Brain microvascular endothelial cell (primary cell): Measurements from ENCODE around the gene RMDN3.

Experiments used
- DNase-seq: peaks from one replicate; pipeline ENCODE4 v3.0.0-alpha.2; 2020
- H3K27ac ChIP-seq: fragments of 250-450 bp; sonication (Bioruptor Pico); 2 replicates; pipeline ENCODE4 v1.5.1; 2020; ENCODE audit warnings: mild to moderate bottlenecking, moderate library complexity
- H3K27me3 ChIP-seq: fragments of 250-450 bp; sonication (Bioruptor Pico); replicated peaks from 2 replicates; pipeline ENCODE4 v1.5.1; 2020; ENCODE audit warnings: mild to moderate bottlenecking
- H3K36me3 ChIP-seq: fragments of 250-450 bp; sonication (Bioruptor Pico); replicated peaks from 2 replicates; pipeline ENCODE4 v1.5.1; 2020; ENCODE audit warnings: mild to moderate bottlenecking
- H3K4me3 ChIP-seq: 2 replicates; pipeline ENCODE4 v1.5.1; 2011; ENCODE audit warnings: low read depth, mild to moderate bottlenecking, control low read depth, low read length, moderate library complexity
- in situ Hi-C: cut with HindIII; loops from 2 replicates; pipeline ENCODE4 v1.10.0; 2017; ENCODE audit warnings: low sequenced_read_pairs, low pct_ligation_motif_present
- TF ChIP-seq, protein P1 (sequence below): IDR thresholded peaks from 2 replicates; pipeline ENCODE4 v1.5.1; 2011; ENCODE audit warnings: low read depth, mild to moderate bottlenecking, moderate library complexity, low read length, control low read depth, inconsistent platforms; ENCODE audit errors: missing control alignments

The RMDN3 gene

GRCh38 chr15:40722934-40723333 lies 32.1 kb downstream of the RMDN3 start:
- TF ChIP-seq, protein P1, sequence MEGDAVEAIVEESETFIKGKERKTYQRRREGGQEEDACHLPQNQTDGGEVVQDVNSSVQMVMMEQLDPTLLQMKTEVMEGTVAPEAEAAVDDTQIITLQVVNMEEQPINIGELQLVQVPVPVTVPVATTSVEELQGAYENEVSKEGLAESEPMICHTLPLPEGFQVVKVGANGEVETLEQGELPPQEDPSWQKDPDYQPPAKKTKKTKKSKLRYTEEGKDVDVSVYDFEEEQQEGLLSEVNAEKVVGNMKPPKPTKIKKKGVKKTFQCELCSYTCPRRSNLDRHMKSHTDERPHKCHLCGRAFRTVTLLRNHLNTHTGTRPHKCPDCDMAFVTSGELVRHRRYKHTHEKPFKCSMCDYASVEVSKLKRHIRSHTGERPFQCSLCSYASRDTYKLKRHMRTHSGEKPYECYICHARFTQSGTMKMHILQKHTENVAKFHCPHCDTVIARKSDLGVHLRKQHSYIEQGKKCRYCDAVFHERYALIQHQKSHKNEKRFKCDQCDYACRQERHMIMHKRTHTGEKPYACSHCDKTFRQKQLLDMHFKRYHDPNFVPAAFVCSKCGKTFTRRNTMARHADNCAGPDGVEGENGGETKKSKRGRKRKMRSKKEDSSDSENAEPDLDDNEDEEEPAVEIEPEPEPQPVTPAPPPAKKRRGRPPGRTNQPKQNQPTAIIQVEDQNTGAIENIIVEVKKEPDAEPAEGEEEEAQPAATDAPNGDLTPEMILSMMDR: no peak
- in situ Hi-C loops: no loop called here

DNA sequence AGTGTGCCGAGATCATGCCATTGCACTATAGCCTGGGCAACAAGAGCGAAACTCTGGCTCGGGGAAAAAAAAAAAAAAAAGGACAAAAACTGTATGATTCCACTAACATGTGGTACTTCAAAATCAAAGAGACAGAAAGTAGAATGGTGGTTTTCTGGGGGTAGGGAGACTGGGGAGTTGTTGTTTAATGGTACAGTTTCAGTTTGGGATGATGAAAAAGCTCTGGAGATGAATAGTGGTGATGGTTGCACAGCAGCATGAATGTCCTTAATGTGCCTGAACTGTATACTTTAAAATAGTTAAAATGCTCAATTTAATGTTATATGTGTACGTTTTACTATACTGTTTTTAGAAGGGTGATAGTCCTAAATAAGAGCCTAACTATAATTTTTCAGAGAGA lies 32.7 kb downstream of the RMDN3 start:
- no peaks in the 10 kb centered on the region for H3K36me3 ChIP-seq
- TF ChIP-seq, protein P1: no peak
- DNase-seq: no peak
- no peak overlapping the region for H3K4me3 ChIP-seq
- in situ Hi-C loops: no loop called here
- no peak overlapping the region for H3K27ac ChIP-seq
- no peaks in the 10 kb centered on the region for H3K27me3 ChIP-seq

More at GRCh38 chr15:40722934-40723333, 32.1 kb downstream of the RMDN3 start:
- Histone ChIP-seq H3K4me3 (no peak overlapping the region), H3K36me3 (no peaks in the 10 kb centered on the region), H3K27ac (no peak overlapping the region), H3K27me3 (no peaks in the 10 kb centered on the region)
- no peak for DNase-seq

- no peak overlapping the region for H3K27ac ChIP-seq
- DNase-seq: no peak
- in situ Hi-C loops: no loop called here
- H3K36me3 ChIP-seq: no peaks in the 10 kb centered on the region
- no peak overlapping the region for H3K4me3 ChIP-seq
- TF ChIP-seq, protein P1: no peak
- H3K27me3 ChIP-seq: no peaks in the 10 kb centered on the region
These were observed 33.4 kb downstream of the RMDN3 start for GRCh38 chr15:40721701-40722100.

GRCh38 chr15:40716165-40716564 lies 38.9 kb downstream of the RMDN3 start:
- no peak for DNase-seq
- in situ Hi-C loops: no loop called here
- H3K27ac ChIP-seq: no peak overlapping the region
- TF ChIP-seq, protein P1: no peak
- no peaks in the 10 kb centered on the region for H3K27me3 ChIP-seq
- no peaks in the 10 kb centered on the region for H3K36me3 ChIP-seq
- no peak overlapping the region for H3K4me3 ChIP-seq

DNA sequence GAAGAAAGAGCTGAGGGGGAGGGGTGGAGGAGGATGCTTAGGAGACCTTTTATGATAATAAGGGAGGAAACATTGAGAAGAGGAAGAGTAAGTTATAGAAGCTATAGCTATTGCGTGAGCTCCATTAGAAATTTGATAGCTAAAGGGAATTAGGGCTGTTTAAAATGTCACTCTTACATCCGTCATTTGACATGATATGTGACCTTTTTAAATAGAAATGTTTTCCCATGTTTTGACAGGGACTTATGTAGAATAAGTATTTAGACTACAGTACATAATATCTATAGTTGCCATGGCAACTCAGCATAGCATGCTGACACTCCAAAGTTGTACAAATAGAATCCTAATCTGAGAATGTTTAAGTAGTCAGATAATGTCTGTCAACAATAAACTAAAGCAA lies 40.9 kb downstream of the RMDN3 start:
- Histone ChIP-seq H3K27ac (no peak overlapping the region), H3K36me3 (no peaks in the 10 kb centered on the region), H3K27me3 (no peaks in the 10 kb centered on the region), H3K4me3 (no peak overlapping the region)
- TF ChIP-seq, protein P1: no peak
- in situ Hi-C loops: no loop called here
- DNase-seq: no peak

DNA sequence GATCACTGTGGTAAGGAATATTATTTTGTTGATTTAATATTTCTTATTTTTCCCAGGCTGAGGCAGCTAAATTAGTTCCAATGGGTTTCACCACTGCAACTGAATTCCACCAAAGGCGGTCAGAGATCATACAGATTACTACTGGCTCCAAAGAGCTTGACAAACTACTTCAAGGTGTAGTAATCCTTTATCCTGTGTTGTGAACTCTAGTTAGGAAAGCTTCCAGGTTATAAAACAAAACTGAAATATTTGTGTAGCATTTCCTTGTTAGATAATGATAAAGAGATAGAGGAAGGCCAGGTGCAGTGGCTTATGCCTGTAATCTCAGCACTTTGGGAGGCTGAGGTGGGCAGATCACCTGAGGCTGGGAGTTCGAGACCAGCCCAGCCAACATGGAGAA lies 48.9 kb downstream of the RMDN3 start:
- TF ChIP-seq, protein P1: no peak
- DNase-seq: no peak
- H3K36me3 ChIP-seq: peaks cover 6% of the 10 kb centered on the region
- H3K27ac ChIP-seq: no peak overlapping the region
- H3K27me3 ChIP-seq: no peaks in the 10 kb centered on the region
- in situ Hi-C loops: no loop called here
- no peak overlapping the region for H3K4me3 ChIP-seq
